ENCODE results near the gene RASGRP4. TPM values are rescaled to one million over a fixed set of nuclear protein-coding genes. Genes with fewer than 3 reads are reported as not detected.

Gene RASGRP4
- polyA plus RNA-seq, 2 of the 4 experiments (the other 2 are of a cell fraction) = 0.22 to 0.30 TPM

- FAIRE-seq (no peak), DNase-seq (ENCODE audit: low read depth in 1 of 2, low spot score in 1 of 2) (no peak), ATAC-seq (no peak)
- TF ChIP-seq NPAS2 (CRISPR knock-in tag; IDR thresholded peaks at IDR 0.05; ENCODE audit: borderline replicate concordance) (no peak), E2F6 (IDR thresholded peaks at IDR 0.05; ENCODE audit: borderline replicate concordance, low read depth) (no peak), SMC3 (IDR thresholded peaks at IDR 0.05) (no peak), GATA3 (IDR thresholded peaks at IDR 0.05; ENCODE audit: borderline replicate concordance) (no peak), BCL3 (IDR thresholded peaks at IDR 0.05) (no peak), HEYL (CRISPR knock-in tag; IDR thresholded peaks at IDR 0.05) (no peak), PHF8 (IDR thresholded peaks at IDR 0.05; ENCODE audit: borderline replicate concordance, low read depth) (no peak), ATOH8 (CRISPR knock-in tag; IDR thresholded peaks at IDR 0.05; ENCODE audit: low read depth) (no peak), ELK1 (IDR thresholded peaks at IDR 0.05; ENCODE audit: low read depth, low read length) (no peak), MYC (IDR thresholded peaks at IDR 0.05; ENCODE audit: borderline replicate concordance, low read length) (no peak), TFCP2L1 (CRISPR knock-in tag; IDR thresholded peaks at IDR 0.05) (no peak), CBX8 (IDR thresholded peaks at IDR 0.05) (no peak), FOSB (CRISPR knock-in tag; IDR thresholded peaks at IDR 0.05) (no peak), HMGXB4 (CRISPR knock-in tag; IDR thresholded peaks at IDR 0.05; ENCODE audit: borderline replicate concordance) (no peak), CHD4 (IDR thresholded peaks at IDR 0.05; ENCODE audit: borderline replicate concordance) (no peak), KDM5A (IDR thresholded peaks at IDR 0.05) (no peak), RFX5 (IDR thresholded peaks at IDR 0.05) (no peak), ZFP36 (IDR thresholded peaks at IDR 0.05; ENCODE audit: borderline replicate concordance, partially characterized antibody) (no peak), CTCF (IDR thresholded peaks at IDR 0.05) (no peak), MAX (IDR thresholded peaks at IDR 0.05) (no peak)
- H3K9me3 ChIP-seq = no peaks in the 10 kb centered on the region
- no peak overlapping the region for H3K4me2 ChIP-seq
- ChIA-PET POLR2A (interaction anchor here (0.6 kb wide), 1 partner anchor 177 kb away, joined by 5 read pairs; no protein-coding TSS in a partner anchor), CTCF (interaction anchor here (1.2 to 8.0 kb wide), 4 partner anchors 10 to 179 kb away, joined by 3 to 153 read pairs (median 4); partner anchors contain the start of gene FAM98C)
- H3K27ac ChIP-seq = no peak overlapping the region
- peaks cover 17% of the 10 kb centered on the region for H3K4me1 ChIP-seq
- no peak overlapping the region for H3K4me3 ChIP-seq
- WGBS (ENCODE audit: missing lambda C conversion rate) = 84% methylated on average over 6 of the region's 6 CpGs
These were observed 12.6 kb downstream of the RASGRP4 start for GRCh38 chr19:38413416-38413815.

All from A549 (cell line).